Measurements from ENCODE around the gene SLC16A3.

SLC16A3 gene

GRCh38 chr17:82199496-82199895 is 29.3 kb upstream of the SLC16A3 start:
- TF ChIP-seq ZFX (IDR thresholded peaks at IDR 0.05; ENCODE audit: borderline replicate concordance): no peak
- TF ChIP-seq, protein P1, sequence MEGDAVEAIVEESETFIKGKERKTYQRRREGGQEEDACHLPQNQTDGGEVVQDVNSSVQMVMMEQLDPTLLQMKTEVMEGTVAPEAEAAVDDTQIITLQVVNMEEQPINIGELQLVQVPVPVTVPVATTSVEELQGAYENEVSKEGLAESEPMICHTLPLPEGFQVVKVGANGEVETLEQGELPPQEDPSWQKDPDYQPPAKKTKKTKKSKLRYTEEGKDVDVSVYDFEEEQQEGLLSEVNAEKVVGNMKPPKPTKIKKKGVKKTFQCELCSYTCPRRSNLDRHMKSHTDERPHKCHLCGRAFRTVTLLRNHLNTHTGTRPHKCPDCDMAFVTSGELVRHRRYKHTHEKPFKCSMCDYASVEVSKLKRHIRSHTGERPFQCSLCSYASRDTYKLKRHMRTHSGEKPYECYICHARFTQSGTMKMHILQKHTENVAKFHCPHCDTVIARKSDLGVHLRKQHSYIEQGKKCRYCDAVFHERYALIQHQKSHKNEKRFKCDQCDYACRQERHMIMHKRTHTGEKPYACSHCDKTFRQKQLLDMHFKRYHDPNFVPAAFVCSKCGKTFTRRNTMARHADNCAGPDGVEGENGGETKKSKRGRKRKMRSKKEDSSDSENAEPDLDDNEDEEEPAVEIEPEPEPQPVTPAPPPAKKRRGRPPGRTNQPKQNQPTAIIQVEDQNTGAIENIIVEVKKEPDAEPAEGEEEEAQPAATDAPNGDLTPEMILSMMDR (IDR thresholded peaks at IDR 0.05): no peak
- no peak overlapping the region for H3K27ac ChIP-seq

- no peak for TF ChIP-seq ZFX (IDR thresholded peaks at IDR 0.05; ENCODE audit: borderline replicate concordance)
- TF ChIP-seq, protein P1 (IDR thresholded peaks at IDR 0.05): no peak
- H3K27ac ChIP-seq: no peak overlapping the region
These were observed 28.7 kb upstream of the SLC16A3 start for GRCh38 chr17:82200135-82200534.

DNA sequence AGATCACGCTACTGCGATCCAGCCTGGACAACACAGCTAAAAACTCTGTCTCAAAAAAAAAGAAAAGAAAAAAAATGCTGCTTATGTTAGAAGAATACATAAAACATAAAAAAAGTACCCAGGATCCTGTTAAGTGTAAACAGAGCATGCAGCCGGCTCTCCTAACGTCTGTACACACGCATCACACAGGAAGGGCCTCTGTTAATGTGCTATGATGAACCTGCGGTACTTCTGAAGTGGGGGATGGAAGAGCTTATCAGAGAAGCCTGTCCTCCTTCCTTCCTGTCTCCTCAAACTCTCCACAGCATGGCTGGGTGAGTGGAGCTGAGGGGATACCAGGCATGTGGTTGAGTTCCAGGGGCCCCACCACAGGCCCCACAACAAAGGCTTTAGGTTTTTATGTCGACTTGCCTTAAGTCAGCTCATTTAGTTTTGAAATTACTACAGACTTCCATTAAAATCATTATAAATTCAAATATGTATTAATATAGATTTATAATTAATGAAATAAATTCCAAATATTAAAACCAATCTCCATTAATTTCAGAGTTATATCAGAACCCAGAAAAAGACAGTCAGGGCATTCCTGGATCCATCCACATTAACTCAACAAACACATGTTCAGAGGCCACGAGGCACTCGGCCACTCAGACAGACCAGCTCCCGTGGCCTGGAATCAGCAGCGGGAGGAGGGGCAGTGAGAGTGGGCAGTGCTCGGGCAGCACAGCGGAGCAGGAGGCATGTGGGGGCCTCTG is 27.9 kb upstream of the SLC16A3 start:
- TF ChIP-seq, protein P1 (IDR thresholded peaks at IDR 0.05): no peak
- no peak for TF ChIP-seq ZFX (IDR thresholded peaks at IDR 0.05; ENCODE audit: borderline replicate concordance)
- no peak overlapping the region for H3K27ac ChIP-seq

GRCh38 chr17:82201498-82201910 is 27.3 kb upstream of the SLC16A3 start:
- no peak for TF ChIP-seq ZFX (IDR thresholded peaks at IDR 0.05; ENCODE audit: borderline replicate concordance)
- TF ChIP-seq, protein P1 (IDR thresholded peaks at IDR 0.05): no peak
- no peak overlapping the region for H3K27ac ChIP-seq

- no peak overlapping the region for H3K27ac ChIP-seq
- TF ChIP-seq, protein P1 (IDR thresholded peaks at IDR 0.05): no peak
- TF ChIP-seq ZFX (IDR thresholded peaks at IDR 0.05; ENCODE audit: borderline replicate concordance): no peak
These were observed 25.9 kb upstream of the SLC16A3 start for GRCh38 chr17:82202981-82203380.

GRCh38 chr17:82203920-82204319 is 24.9 kb upstream of the SLC16A3 start:
- TF ChIP-seq, protein P1 (IDR thresholded peaks at IDR 0.05): no peak
- TF ChIP-seq ZFX (IDR thresholded peaks at IDR 0.05; ENCODE audit: borderline replicate concordance): no peak
- H3K27ac ChIP-seq: no peak overlapping the region
